ENCODE data around the gene GLT8D2.
A peak's percentile ranks its signal among the peaks of the same experiment; 100 is the strongest.

The GLT8D2 gene

GRCh38 chr12:104064031-104064841 lies 14.2 kb upstream of the GLT8D2 start, which contains the start of gene HCFC2:
TSS of gene HCFC2 (plus strand) at chr12:104064531. CDS start at chr12:104064561, 30 bp downstream.
- TF ChIP-seq CTCF (IDR thresholded peaks at IDR 0.05; ENCODE audit: extremely low read depth, insufficient read depth, missing control alignments): no peak
- in situ Hi-C loops (cut with MboI; ENCODE audit: low pct_unique_long_range_greater_than_20kb, low sequenced_read_pairs, unreplicated experiment): no loop called here
- DNase-seq (ENCODE audit: low spot score): peak; percentile 99

GRCh38 chr12:104063712-104064030 lies 13.7 kb upstream of the GLT8D2 start:
- DNase-seq (ENCODE audit: low spot score): no peak
- in situ Hi-C loops (cut with MboI; ENCODE audit: low pct_unique_long_range_greater_than_20kb, low sequenced_read_pairs, unreplicated experiment): no loop called here
- no peak for TF ChIP-seq CTCF (IDR thresholded peaks at IDR 0.05; ENCODE audit: extremely low read depth, insufficient read depth, missing control alignments)

GRCh38 chr12:104060791-104061190 lies 10.8 kb upstream of the GLT8D2 start:
- in situ Hi-C loops (cut with MboI; ENCODE audit: low pct_unique_long_range_greater_than_20kb, low sequenced_read_pairs, unreplicated experiment): no loop called here
- no peak for DNase-seq (ENCODE audit: low spot score)
- TF ChIP-seq CTCF (IDR thresholded peaks at IDR 0.05; ENCODE audit: extremely low read depth, insufficient read depth, missing control alignments): no peak

GRCh38 chr12:104059963-104060362 lies 10.0 kb upstream of the GLT8D2 start:
- DNase-seq (ENCODE audit: low spot score): no peak
- in situ Hi-C loops (cut with MboI; ENCODE audit: low pct_unique_long_range_greater_than_20kb, low sequenced_read_pairs, unreplicated experiment): no loop called here
- TF ChIP-seq CTCF (IDR thresholded peaks at IDR 0.05; ENCODE audit: extremely low read depth, insufficient read depth, missing control alignments): no peak

GRCh38 chr12:104058802-104059201 lies 8.8 kb upstream of the GLT8D2 start:
- no peak for DNase-seq (ENCODE audit: low spot score)
- TF ChIP-seq CTCF (IDR thresholded peaks at IDR 0.05; ENCODE audit: extremely low read depth, insufficient read depth, missing control alignments): no peak
- in situ Hi-C loops (cut with MboI; ENCODE audit: low pct_unique_long_range_greater_than_20kb, low sequenced_read_pairs, unreplicated experiment): no loop called here

- peak; percentile 31 for DNase-seq (ENCODE audit: low spot score)
- TF ChIP-seq CTCF (IDR thresholded peaks at IDR 0.05; ENCODE audit: extremely low read depth, insufficient read depth, missing control alignments): peak; percentile 75
- in situ Hi-C loops (cut with MboI; ENCODE audit: low pct_unique_long_range_greater_than_20kb, low sequenced_read_pairs, unreplicated experiment): no loop called here
Measured at GRCh38 chr12:104057771-104058197, 7.8 kb upstream of the GLT8D2 start.

Measured in GM13977 (cell line).